Small intestine (tissue), 7 donors: Measurements from ENCODE around the gene WIPF3. TPM values are rescaled to one million over a fixed set of nuclear protein-coding genes. Genes with fewer than 3 reads are reported as not detected.

Experiments
- DNase-seq, 2 donors: peaks; one replicate each; pipeline versions ENCODE4 v3.0.0 to v3.0.0-alpha.2; 2013
- FAIRE-seq: peaks from 2 replicates; lab custom pipeline; 2012; peaks lifted over from hg19 to GRCh38; lab: Jason Lieb, UNC
- H3K27ac ChIP-seq, 3 donors: one replicate each; pipeline ENCODE4 v1.5.1; 2013; ENCODE audit warnings: low read length in 2 of 3, mild to moderate bottlenecking in 2 of 3, control low read depth in 1 of 3, inconsistent platforms in 1 of 3, low read depth in 1 of 3, moderate library complexity in 1 of 3
- H3K27me3 ChIP-seq, 3 donors: one replicate each; pipeline ENCODE4 v1.6.1; 2013; ENCODE audit warnings: low read length in 3 of 3, inconsistent platforms in 1 of 3; ENCODE audit not compliant: control insufficient read depth in 3 of 3, insufficient read depth in 3 of 3
- H3K36me3 ChIP-seq, 3 donors: one replicate each; pipeline ENCODE4 v1.6.1; 2013; ENCODE audit warnings: low read length in 3 of 3, inconsistent platforms in 1 of 3, low read depth in 1 of 3, mild to moderate bottlenecking in 1 of 3, moderate library complexity in 1 of 3; ENCODE audit not compliant: control insufficient read depth in 3 of 3, insufficient read depth in 2 of 3
- H3K4me1 ChIP-seq, 3 donors: one replicate each; pipeline ENCODE4 v1.6.1; 2013; ENCODE audit warnings: low read length in 2 of 3, inconsistent platforms in 1 of 3, low read depth in 1 of 3, mild to moderate bottlenecking in 1 of 3, moderate library complexity in 1 of 3; ENCODE audit not compliant: control insufficient read depth in 3 of 3, insufficient read depth in 2 of 3
- H3K4me3 ChIP-seq, 3 donors: one replicate each; pipeline ENCODE4 v1.5.1; 2013; ENCODE audit warnings: low read length in 3 of 3, control low read depth in 1 of 3, inconsistent platforms in 1 of 3, low read depth in 1 of 3, mild to moderate bottlenecking in 1 of 3, moderate library complexity in 1 of 3
- H3K9me3 ChIP-seq, 2 donors: one replicate each; pipeline ENCODE4 v1.6.1; 2013; ENCODE audit warnings: low read depth in 1 of 2, low read length in 1 of 2; ENCODE audit not compliant: control insufficient read depth in 2 of 2, insufficient read depth in 1 of 2
- WGBS, 3 donors: extraction: QIAGEN DNeasy Blood & Tissue Kit; methylation state at CpG; one replicate each; pipeline ENCODE4 v1.1.7; 2013; 5-methylcytosine and 5-hydroxymethylcytosine counted together
- polyA plus RNA-seq, 4 donors: library from polyadenylated mRNA; stranded (reverse) in 3 of 4; unstranded in 1 of 4; fragments of 200-250 nt in 3 of 4; fragments of 120-200 nt in 1 of 4; gene quantifications; one replicate each; pipeline versions ENCODE4 v1.2.1 to v1.2.3, GENCODE V29; 2013
- donor health status: healthy with polysubstance abuse.
- donor health status: control.
- donor health status: control.
- donor health status: Bipolar disorder and iron deficiency.
- donor health status: healthy.

WIPF3 gene
- polyA plus RNA-seq, 4 donors, result 1.1 to 28.5 (median 1.7) TPM

DNA sequence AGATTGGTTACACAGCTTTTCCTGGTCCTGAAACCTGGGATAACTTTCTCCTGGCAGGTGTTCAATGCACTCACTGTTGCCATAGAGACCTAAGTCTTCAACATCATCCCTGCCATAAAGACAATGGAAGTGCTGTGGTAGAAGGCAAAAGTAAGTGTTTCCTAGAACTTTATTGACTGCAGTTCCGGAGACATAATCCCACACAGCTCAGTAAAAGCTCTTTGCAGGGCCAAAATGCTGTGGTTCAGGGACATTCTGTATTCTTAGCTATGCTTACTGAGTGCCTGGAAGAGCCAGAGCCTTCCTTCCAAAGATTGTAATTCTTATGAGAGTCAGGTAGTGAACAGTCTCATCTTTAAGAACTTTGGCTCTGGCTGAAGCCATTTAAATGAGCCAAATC, 5.3 kb downstream of the WIPF3 start:
- Histone ChIP-seq H3K27ac (peak overlapping the region in 1 of 3 donors; percentile 36), H3K4me1 (peaks cover 3 to 15% (median 5%) of the 10 kb centered on the region in 3 donors), H3K9me3 (no peaks in the 10 kb centered on the region), H3K27me3 (peaks cover 0 to 16% (median 8%) of the 10 kb centered on the region in 3 donors), H3K36me3 (no peaks in the 10 kb centered on the region), H3K4me3 (no peak overlapping the region)
- 8 to 46% (median 44%) methylated on average over 1 of the region's 1 CpG for WGBS, 3 donors
- DNase-seq (peak in 1 of 2 donors; percentile 53), FAIRE-seq (no peak)

DNA sequence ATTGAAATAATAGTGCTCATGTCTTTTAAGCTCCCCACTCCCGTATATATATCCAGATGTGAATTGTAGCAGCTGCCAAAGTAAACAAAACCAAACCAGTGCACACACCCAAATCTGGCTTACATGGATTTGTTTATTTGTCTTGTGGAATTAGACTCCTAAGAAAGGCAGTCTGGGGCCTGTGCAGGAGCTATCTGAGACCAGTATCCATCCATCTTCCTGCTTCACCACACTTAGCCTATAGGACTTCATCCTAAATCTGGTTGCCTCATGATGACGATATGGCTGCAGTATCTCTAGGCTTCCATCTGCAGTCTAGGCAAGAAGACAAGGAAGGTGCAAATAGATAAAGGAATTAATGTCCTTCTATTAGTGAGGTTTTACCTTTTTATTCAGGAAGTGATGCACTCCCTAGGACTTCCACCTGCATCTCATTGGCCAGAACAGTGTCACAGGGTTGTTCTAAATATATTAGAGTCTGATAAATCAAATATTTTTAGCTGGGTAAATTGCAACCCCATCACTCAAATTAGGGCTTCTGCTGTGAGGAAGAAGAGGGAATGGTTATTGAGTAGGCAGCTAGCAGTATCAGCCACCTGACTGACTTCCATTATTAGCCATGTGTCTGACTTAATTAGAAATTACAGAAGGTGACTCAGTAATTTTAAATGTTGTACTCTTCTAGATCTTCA, 6.0 kb downstream of the WIPF3 start:
- no peaks in the 10 kb centered on the region for H3K36me3 ChIP-seq
- H3K4me1 ChIP-seq, result peaks cover 0 to 15% (median 5%) of the 10 kb centered on the region in 3 donors
- no peak for FAIRE-seq
- peaks cover 0 to 13% (median 3%) of the 10 kb centered on the region in 3 donors for H3K27me3 ChIP-seq
- H3K27ac ChIP-seq, result no peak overlapping the region
- WGBS, 3 donors, result 33 to 47% (median 44%) methylated on average over 2 of the region's 2 CpGs
- no peaks in the 10 kb centered on the region for H3K9me3 ChIP-seq
- DNase-seq, result no peak
- no peak overlapping the region for H3K4me3 ChIP-seq

DNA sequence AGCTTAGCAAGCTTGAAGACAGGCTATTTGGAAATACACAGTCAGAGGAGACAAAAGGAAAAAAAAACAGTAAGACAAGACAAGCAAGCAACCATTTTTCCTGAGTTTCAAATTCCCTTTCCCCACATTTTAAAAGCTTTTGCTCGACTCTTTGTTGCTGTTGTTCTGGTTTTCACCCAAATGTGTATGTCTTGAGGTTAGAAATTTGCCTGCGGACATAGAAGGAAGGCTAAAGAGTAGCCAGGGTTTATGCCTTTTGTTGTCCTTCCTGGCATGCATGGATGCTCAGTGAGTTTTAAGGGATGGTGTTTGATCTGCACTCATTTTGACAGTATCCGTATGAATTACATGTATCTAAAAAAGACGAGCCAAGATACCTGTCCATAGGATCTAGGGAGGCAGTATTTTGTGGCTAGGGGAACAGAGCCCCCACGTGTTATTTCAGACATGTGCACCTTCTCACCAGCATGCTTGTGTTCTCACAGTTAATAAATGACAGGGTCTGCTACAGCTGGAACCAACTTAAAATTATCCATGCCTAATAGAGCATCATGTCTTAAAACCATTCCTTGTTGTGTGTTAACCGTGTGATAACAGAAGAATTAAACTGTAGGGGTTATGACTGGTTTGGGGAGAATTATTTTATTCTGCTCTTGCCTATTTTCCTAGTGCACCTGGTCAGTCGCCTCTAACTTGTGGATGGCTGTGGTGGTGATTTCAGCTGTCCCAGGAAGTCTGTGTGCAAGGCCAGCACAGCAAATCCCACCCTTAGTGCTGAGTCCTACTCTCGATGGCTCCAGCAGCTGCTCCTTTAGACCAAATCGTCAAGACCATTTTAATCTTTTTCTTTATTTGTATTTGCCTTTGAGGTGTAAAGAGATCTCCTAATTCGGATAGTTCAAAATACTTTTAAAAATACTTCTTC, 9.1 kb downstream of the WIPF3 start:
- DNase-seq (no peak), FAIRE-seq (no peak)
- H3K4me1 ChIP-seq, result peaks cover 0 to 8% (median 5%) of the 10 kb centered on the region in 3 donors
- no peaks in the 10 kb centered on the region for H3K9me3 ChIP-seq
- 76 to 81% (median 81%) methylated on average over 10 of the region's 10 CpGs for WGBS, 3 donors
- H3K27me3 ChIP-seq, result no peaks in the 10 kb centered on the region
- H3K27ac ChIP-seq, result no peak overlapping the region
- no peaks in the 10 kb centered on the region for H3K36me3 ChIP-seq
- H3K4me3 ChIP-seq, result no peak overlapping the region

DNA sequence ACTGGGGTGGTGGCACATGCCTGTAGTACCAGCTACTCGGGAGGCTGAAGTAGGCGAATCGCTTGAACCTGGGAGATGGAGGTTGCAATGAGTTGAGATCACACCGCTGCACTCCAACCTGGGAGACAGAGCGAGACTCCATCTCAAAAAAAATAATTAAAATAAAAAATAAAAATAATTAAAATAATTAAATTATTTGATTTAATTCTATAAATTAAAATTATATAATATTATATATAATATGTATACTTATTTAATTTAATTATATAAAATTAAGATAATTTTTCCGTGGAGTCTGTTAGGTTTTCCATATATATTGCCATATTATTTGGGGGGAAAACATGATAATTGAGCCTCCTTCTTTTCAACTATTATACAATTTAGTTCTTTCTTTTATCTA, 12.0 kb downstream of the WIPF3 start:
- peak; percentile 80 for FAIRE-seq
- H3K9me3 ChIP-seq, result no peaks in the 10 kb centered on the region
- WGBS, 3 donors, result 95 to 98% (median 97%) methylated on average over 6 of the region's 6 CpGs
- no peak overlapping the region for H3K4me3 ChIP-seq
- H3K36me3 ChIP-seq, result no peaks in the 10 kb centered on the region
- H3K27ac ChIP-seq, result no peak overlapping the region
- DNase-seq, result no peak
- H3K27me3 ChIP-seq, result peaks cover 0 to 4% (median 0%) of the 10 kb centered on the region in 3 donors
- no peaks in the 10 kb centered on the region for H3K4me1 ChIP-seq

DNA sequence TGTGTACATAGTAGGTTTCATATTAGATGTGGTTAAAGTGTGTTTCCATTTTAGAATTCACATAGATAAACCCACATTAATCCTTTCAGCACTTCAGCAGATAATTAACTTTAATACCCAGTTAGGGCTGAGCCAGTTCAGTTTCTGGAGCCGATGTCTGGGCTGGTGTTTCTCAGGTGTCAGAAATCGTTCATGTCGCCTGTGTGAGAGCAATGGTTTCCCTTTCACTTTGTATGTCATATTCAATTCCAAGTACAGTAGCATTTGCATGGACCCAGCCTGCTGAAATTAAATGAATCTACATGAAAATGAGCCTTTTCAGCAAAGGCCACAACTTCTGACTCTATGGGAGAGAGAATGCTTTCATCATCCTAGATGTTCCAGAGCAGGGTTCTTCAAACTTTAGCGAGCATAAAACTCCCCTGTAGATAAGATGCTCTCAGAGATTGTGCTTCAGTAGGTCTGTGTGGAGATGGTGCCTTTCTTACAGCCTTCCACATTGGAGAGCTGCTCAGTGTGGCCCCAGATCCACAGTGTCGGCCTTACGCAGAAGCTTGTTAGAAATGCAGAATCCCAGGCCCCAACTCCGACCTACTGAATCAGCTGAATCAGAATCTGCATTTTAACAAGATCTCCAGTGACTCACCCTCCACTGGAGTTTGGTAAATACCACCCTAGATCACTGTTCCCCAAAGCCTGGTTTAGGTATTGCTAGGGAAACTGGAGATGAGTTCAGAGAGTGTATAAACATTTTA, 19.6 kb downstream of the WIPF3 start:
- H3K27ac ChIP-seq, result no peak overlapping the region
- 40 to 62% (median 47%) methylated on average over 7 of the region's 7 CpGs for WGBS, 3 donors

DNA sequence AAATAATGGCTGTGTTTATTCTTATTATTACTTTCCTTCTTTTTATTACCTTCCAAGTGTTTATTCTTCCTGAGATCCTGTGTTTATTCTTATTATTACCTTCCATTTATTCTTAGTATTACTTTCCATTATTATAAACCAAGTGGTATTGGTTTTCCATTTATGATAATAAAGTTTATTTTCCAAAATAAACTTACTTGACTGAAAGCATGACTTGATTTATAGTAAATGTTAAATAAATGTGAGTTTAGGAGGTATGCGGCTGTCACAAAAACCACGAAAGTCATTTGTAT, 20.2 kb downstream of the WIPF3 start:
- DNase-seq (no peak), FAIRE-seq (no peak)
- 83 to 95% (median 86%) methylated on average over 2 of the region's 2 CpGs for WGBS, 3 donors
- Histone ChIP-seq H3K36me3 (no peaks in the 10 kb centered on the region), H3K9me3 (peaks cover 0 to under 1% of the 10 kb centered on the region in 2 donors), H3K27ac (no peak overlapping the region), H3K4me1 (no peaks in the 10 kb centered on the region), H3K4me3 (no peak overlapping the region), H3K27me3 (peaks cover 0 to 4% (median 0%) of the 10 kb centered on the region in 3 donors)

More for the DNA sequence above, 19.6 kb downstream of the WIPF3 start:
- FAIRE-seq (no peak), DNase-seq (peak; percentile 38 to 54)
- Histone ChIP-seq H3K36me3 (no peaks in the 10 kb centered on the region), H3K9me3 (no peaks in the 10 kb centered on the region), H3K4me3 (peak overlapping the region in 1 of 3 donors; percentile 20), H3K4me1 (no peaks in the 10 kb centered on the region), H3K27me3 (peaks cover 0 to 4% (median 0%) of the 10 kb centered on the region in 3 donors)

DNA sequence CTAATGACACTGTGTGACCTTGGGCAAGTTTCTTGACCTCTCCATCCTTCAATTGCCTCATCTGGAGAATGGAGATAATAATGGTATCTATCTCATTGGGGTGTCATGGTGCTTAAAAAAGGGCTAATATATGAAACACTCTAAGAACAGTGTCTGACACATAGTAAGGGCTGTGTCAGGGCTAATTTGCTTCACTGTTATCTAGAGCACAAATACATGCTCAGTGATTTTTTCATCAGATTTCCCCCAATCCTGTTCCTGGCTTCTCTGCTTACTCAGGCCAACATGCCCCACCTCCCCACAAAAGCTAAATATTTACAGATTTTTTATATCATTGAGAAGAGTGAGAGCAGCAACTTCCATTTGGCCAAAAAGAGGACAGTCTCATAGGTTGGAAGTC, 20.6 kb downstream of the WIPF3 start:
- no peak for FAIRE-seq
- DNase-seq, result no peak
- no peak overlapping the region for H3K27ac ChIP-seq
- H3K4me1 ChIP-seq, result no peaks in the 10 kb centered on the region
- no peak overlapping the region for H3K4me3 ChIP-seq
- peaks cover 0 to 5% of the 10 kb centered on the region in 2 donors for H3K9me3 ChIP-seq
- H3K36me3 ChIP-seq, result peaks cover 0 to 2% (median 0%) of the 10 kb centered on the region in 3 donors
- peaks cover 0 to 4% (median 0%) of the 10 kb centered on the region in 3 donors for H3K27me3 ChIP-seq

DNA sequence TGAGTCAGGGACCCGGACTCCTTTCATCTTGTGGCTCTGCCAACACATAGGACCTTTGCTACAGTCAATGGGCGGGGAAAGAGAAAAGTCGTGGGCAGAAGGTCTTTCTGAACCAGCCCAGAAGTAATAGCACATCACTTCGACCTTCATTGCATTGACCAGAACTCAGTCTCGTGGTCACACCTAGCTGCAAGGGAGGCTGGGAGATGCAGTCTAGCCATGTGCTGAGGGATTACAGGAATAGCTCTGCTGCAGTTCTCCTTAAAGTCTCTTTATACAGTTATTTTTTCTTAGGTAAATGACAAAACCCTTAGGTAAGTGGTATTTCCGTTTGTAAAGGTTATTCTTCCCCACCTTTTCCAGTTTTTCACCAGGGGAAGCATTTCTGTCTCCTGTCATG, 25.4 kb downstream of the WIPF3 start:
- DNase-seq, result no peak
- peaks cover 0 to 5% of the 10 kb centered on the region in 2 donors for H3K9me3 ChIP-seq
- no peaks in the 10 kb centered on the region for H3K4me1 ChIP-seq
- peaks cover 0 to 16% (median 0%) of the 10 kb centered on the region in 3 donors for H3K36me3 ChIP-seq
- no peaks in the 10 kb centered on the region for H3K27me3 ChIP-seq
- no peak for FAIRE-seq
- WGBS, 3 donors, result 90 to 92% (median 90%) methylated on average over 6 of the region's 6 CpGs
- no peak overlapping the region for H3K27ac ChIP-seq
- no peak overlapping the region for H3K4me3 ChIP-seq
